Suprapubic skin (tissue), 4 donors: ENCODE data around the gene MYO18B.

Source experiments
- CTCF ChIP-seq, 2 donors: fragments of 200-600 bp in 1 of 2; fragments of 450-650 bp in 1 of 2; sonication (generic) in 1 of 2; IDR thresholded peaks; one replicate each; pipeline ENCODE4 v1.5.1; 2016 to 2019; ENCODE audit warnings: antibody characterized with exemption in 2 of 2, mild to moderate bottlenecking in 1 of 2, moderate library complexity in 1 of 2
- EP300 ChIP-seq: sonication (generic); formaldehyde crosslinking; IDR thresholded peaks from one replicate; pipeline ENCODE4 v1.6.1; 2017; ENCODE audit warnings: antibody characterized with exemption
- POLR2A ChIP-seq, 2 donors: fragments of 450-650 bp; IDR thresholded peaks; one replicate each; pipeline ENCODE4 v1.6.1; 2017; ENCODE audit warnings: antibody characterized with exemption in 2 of 2, mild to moderate bottlenecking in 2 of 2, moderate library complexity in 2 of 2
- POLR2AphosphoS5 ChIP-seq, 3 donors: sonication (generic); formaldehyde crosslinking; IDR thresholded peaks; one replicate each; pipeline ENCODE4 v1.6.1; 2017; ENCODE audit warnings: antibody characterized with exemption in 3 of 3

- TF ChIP-seq POLR2A (IDR thresholded peaks at IDR 0.05) (no peak), CTCF (IDR thresholded peaks at IDR 0.05) (no peak), POLR2AphosphoS5 (IDR thresholded peaks at IDR 0.05) (no peak), EP300 (no peak)
These were observed 6.7 kb downstream of the MYO18B start for GRCh38 chr22:25748704-25749103.
